GM21825 (cell line): Measurements from ENCODE around the gene EIF3L.

Experiments used
- ATAC-seq: cut with Tn5 transposase; IDR thresholded peaks from one replicate; pipeline ENCODE4 v1.9.1; 2021; ENCODE audit warnings: mild to moderate bottlenecking, moderate library complexity; ENCODE audit not compliant: unreplicated experiment

The EIF3L gene

DNA sequence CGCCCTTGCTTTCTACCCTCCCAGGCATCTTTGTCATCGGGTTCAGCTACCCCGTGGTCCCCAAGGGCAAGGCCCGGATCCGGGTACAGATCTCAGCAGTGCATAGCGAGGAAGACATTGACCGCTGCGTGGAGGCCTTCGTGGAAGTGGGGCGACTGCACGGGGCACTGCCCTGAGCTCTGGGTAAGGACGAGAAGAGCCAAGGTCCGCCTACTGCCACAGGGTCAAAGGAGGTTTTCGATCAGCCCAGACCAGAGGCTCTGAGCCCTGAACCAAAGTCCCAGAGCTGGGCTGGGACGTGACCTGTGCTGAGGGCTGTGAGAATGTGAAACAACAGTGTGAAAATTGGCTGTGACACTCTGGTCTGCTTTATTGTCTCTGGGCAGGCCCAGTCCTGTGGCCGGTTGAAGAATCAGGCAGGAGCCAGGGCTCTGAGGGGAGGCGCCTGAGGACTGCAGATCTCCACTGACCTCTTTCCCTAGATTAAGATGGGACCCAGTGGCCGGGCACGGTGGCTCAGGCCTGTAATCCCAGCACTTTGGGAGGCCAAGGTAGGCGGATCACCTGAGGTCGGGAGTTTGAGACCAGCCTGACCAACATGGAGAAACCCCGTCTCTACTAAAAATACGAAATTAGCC lies 32.6 kb upstream of the EIF3L start:
- no peak for ATAC-seq

DNA sequence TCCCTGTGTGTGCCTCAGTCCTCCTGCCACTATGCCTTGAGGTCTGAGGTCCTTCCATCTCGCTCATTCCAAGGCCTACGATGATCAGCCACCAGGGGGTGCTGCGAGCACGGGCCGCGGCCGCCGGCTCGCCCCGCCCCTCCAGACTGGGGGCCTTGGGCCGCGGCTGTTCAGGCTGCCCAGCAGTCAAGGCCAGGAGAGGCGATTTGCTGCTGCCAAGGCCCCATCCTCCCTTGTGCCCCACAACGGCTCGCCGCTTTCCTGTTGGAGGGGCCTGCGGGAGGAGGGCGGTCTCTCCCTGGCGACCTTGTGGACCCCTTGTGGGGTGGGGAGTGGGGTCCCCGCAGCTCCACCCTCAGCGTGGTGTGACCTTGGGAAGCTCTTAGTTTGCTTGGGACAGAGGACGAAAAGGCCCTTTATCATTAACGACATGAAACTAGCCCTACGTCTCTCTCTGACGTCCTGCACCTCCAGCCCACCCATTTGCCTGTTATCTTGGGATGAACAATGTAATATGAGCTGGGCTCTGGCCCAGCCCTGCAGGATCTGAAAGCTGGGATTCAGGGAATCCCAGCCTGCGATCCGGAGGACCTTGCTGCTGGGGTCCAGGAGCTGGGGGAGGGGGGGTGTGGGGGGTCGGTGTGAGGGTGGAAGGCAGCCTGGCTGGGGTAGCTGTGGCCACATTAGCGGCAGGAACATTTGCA lies 31.4 kb upstream of the EIF3L start:
- no peak for ATAC-seq

DNA sequence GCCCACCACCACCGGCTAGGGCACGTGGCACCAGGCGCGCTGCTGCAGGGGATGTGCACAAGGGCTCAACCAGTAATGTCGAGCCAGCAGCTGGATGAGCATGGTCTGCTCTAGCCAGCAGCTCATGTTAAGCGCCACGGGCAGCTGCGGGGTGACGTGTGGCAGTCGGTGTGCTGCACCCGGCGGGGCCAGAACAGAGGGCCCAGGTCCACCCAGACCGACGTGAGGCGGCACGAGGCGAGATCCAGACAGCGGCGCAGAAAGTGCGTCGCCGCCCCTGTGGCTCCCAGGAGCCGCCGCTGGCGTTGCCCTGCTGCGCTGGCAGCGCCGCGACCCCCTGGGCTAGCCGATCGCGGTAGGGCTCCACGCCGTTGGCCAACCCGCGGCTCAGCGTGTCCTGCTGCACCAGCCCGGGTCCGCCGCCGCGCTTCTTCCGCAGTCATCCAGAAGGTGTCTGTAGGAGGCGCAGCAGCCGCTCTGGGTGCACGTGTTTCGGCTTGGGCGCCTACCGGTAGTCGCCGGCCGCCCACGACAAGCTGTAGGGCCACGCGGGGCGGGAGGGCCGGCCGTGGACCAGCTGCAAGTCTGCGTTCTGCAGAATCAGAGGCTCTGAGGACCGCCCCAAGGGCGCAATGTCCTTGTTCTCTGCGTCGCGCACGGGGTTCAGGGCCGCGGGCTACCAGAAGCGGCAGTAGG lies 30.7 kb upstream of the EIF3L start:
- ATAC-seq, result no peak

DNA sequence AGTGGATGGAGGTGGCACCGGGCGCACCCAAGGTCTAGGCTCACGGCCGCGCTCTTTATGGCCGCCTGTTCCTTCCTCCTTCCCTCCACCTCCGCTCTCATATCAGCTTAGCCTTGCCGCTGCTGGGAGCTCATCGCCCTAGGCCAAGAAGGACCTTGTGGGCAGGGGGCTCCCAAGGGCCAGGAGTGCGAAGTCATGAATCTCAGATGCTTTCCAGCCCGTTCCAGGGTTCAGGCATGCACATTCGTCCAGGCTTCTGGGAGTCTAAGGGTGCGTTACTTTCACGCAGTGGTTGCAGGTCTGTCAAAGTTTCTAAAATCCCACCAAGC lies 30.1 kb upstream of the EIF3L start:
- no peak for ATAC-seq

GRCh38 chr22:37820350-37820749 lies 28.9 kb upstream of the EIF3L start:
- no peak for ATAC-seq

GRCh38 chr22:37822079-37822833 lies 27.0 kb upstream of the EIF3L start:
- ATAC-seq, result no peak

DNA sequence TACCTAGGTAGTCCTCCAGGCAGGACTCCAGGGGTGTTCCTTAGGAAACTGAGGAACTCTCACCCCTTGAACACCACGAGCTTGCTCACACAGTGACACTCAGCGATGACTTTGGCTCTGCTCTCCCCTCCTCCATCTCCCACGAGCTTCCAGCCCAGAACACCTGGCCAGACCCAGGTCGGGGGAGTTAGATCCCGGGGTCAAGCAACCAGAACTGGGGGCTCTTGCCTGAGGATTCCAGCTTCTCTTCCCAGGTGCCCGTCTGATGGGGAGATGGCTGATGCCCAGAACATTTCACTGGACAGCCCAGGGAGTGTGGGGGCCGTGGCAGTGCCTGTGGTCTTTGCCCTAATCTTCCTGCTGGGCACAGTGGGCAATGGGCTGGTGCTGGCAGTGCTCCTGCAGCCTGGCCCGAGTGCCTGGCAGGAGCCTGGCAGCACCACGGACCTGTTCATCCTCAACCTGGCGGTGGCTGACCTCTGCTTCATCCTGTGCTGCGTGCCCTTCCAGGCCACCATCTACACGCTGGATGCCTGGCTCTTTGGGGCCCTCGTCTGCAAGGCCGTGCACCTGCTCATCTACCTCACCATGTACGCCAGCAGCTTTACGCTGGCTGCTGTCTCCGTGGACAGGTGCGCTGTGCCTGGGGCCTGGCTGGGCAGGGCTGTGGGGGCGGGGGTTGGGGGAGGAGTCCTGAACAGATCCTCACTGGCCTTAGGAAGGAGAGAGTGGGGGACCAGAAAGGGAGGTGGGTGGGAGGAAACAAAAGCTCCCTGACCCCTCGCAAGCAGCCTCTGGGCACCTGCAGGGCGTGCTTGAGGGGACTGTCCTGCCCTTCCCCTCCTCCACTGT lies 25.9 kb upstream of the EIF3L start, which contains the start of gene GALR3:
TSS of gene GALR3 (plus strand) at position 249 of the 852 bp plus-strand sequence. CDS start at position 274, 25 bp downstream.
- no peak for ATAC-seq

DNA sequence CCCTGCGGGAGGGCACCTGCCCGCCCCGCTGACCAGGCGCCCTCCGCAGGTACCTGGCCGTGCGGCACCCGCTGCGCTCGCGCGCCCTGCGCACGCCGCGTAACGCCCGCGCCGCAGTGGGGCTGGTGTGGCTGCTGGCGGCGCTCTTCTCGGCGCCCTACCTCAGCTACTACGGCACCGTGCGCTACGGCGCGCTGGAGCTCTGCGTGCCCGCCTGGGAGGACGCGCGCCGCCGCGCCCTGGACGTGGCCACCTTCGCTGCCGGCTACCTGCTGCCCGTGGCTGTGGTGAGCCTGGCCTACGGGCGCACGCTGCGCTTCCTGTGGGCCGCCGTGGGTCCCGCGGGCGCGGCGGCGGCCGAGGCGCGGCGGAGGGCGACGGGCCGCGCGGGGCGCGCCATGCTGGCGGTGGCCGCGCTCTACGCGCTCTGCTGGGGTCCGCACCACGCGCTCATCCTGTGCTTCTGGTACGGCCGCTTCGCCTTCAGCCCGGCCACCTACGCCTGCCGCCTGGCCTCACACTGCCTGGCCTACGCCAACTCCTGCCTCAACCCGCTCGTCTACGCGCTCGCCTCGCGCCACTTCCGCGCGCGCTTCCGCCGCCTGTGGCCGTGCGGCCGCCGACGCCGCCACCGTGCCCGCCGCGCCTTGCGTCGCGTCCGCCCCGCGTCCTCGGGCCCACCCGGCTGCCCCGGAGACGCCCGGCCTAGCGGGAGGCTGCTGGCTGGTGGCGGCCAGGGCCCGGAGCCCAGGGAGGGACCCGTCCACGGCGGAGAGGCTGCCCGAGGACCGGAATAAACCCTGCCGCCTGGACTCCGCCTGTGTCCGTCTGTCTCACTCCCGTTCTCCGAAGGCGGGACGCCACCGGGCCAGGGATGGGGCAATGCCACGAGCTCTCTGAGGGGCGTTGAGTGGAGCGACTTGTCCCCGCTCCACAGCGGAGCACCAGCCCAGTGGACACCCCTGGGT lies 24.3 kb upstream of the EIF3L start:
- no peak for ATAC-seq

GRCh38 chr22:37827056-37827455 lies 22.2 kb upstream of the EIF3L start:
- no peak for ATAC-seq

- no peak for ATAC-seq
Observed at GRCh38 chr22:37830093-37830842, 19.0 kb upstream of the EIF3L start.

DNA sequence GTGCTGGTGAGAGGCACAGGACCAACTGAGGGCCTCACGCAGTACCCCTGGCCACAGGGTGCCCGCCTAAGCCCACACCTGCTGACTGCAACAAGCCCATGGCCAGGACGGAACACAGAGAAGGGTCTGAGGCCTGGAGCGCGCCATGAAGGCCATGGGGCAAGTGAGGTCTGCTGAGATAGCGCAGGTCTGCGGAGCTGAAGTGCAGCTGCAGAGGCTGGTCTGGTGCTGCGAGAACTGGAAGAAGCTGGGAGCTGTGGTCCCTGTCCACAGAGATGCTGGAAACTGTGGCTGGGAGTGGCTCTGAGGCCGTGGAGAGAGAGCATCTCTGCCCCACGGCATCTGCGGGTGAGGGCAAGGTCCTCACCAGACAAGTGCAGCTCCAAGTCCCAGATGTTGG lies 17.7 kb upstream of the EIF3L start:
- ATAC-seq, result no peak

- ATAC-seq, result no peak
Observed at GRCh38 chr22:37832022-37832857, 17.0 kb upstream of the EIF3L start.

- no peak for ATAC-seq
Observed at GRCh38 chr22:37842015-37842793, 7.0 kb upstream of the EIF3L start.

- peak; percentile 43 for ATAC-seq
Observed at GRCh38 chr22:37843741-37844089, 5.5 kb upstream of the EIF3L start.

DNA sequence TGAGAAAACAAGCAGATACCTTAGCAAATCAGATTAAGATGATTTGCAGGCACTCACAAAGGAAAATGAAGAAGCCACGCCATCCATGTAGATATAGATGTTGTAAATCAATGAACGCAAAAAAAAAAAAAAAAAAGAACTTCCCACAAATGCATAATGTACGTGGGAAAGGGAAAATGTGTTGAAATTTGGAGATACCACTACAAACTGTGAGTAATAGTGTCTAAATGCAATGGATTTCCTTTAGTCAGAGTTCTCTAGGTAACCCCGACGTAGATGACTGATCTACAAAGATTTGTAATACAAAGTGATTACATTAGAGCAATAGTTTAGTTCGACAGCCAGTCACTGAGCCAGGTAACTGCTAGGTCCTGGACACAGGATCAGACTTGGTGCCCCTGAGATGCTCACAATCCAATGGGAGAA lies 4.3 kb upstream of the EIF3L start:
- no peak for ATAC-seq

- ATAC-seq, result no peak
Observed at GRCh38 chr22:37846433-37846832, 2.8 kb upstream of the EIF3L start.

DNA sequence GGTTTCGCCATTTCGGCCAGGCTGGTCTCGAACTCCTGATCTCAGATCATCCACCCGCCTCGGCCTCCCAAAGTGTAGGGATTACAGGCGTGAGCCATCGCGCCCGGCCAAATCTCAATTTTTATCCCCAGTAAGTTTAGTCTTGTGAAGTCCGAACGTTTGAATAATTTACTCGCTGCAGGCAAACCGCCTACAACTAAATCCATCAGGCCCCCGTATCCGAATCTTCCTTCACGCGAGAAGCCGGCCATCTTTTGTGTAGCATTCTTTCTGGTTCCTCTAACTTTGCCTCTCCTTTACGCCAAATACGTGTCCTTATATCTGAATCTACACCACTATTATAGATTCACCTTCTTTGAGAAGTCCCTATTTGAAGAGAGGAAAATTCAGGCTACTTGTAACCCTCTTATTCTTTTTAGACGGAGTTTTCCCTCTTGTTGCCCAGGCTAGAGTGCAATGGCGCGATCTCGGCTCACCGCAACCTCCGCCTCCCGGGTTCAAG lies 581 bp upstream of the EIF3L start:
- no peak for ATAC-seq
